B cell (primary cell): ENCODE measurements around the gene TSPAN14. TPM values are rescaled to one million over a fixed set of nuclear protein-coding genes. Genes with fewer than 3 reads are reported as not detected.

Experiments used
- ATAC-seq: fragments of 200-7000 bp; cut with Tn5 transposase; one replicate; pipeline ENCODE4 v1.10.0; 2021; ENCODE audit warnings: low read depth, mild to moderate bottlenecking, moderate number of reproducible peaks, moderate library complexity
- CTCF ChIA-PET: fragments of 350-600 bp; sonication (Branson Sonifier 250); formaldehyde crosslinking; loops from one replicate; lab custom pipeline; 2021; ENCODE audit warnings: antibody characterized with exemption, inconsistent platforms; lab: Charles Lee
- POLR2A ChIA-PET: fragments of 350-600 bp; sonication (Branson Sonifier 250); formaldehyde crosslinking; loops from one replicate; lab custom pipeline; 2021; ENCODE audit warnings: antibody characterized with exemption; lab: Charles Lee
- DNase-seq: peaks from one replicate; pipeline ENCODE4 v3.0.0; 2013
- H2AFZ ChIP-seq: 2 replicates; pipeline ENCODE4 v1.6.1; 2012; ENCODE audit warnings: mild to moderate bottlenecking, low read depth, low read length; ENCODE audit not compliant: insufficient read depth, poor library complexity, severe bottlenecking
- H3K27ac ChIP-seq, 2 donors: 1 replicate in 1 of 2; 2 replicates in 1 of 2; pipeline ENCODE4 v1.5.1; 2012 to 2013; ENCODE audit warnings: low read length in 2 of 2, mild to moderate bottlenecking in 2 of 2, moderate library complexity in 1 of 2
- H3K27me3 ChIP-seq, 4 experiments: fragments of 200-600 bp in 1 of 4; sonication (generic) in 1 of 4; replicated peaks in 1 of 4; 1 replicate in 2 of 4; 2 replicates in 2 of 4; pipeline versions ENCODE4 v1.6.1 to v1.7.0; 2013 to 2016; ENCODE audit warnings: low read length in 3 of 4, mild to moderate bottlenecking in 2 of 4, mixed read lengths in 1 of 4, moderate library complexity in 1 of 4; ENCODE audit not compliant: insufficient read depth in 4 of 4, control insufficient read depth in 3 of 4; ENCODE audit errors: control extremely low read depth in 1 of 4
- H3K36me3 ChIP-seq, 2 experiments: replicated peaks in 1 of 2; 1 replicate in 1 of 2; 2 replicates in 1 of 2; pipeline versions ENCODE4 v1.6.1 to v1.7.1; 2013; ENCODE audit warnings: low read length in 1 of 2; ENCODE audit not compliant: insufficient read depth in 2 of 2, control insufficient read depth in 1 of 2; ENCODE audit errors: control extremely low read depth in 1 of 2, extremely low read depth in 1 of 2
- H3K4me1 ChIP-seq, 2 donors: fragments of 200-600 bp in 1 of 2; sonication (generic) in 1 of 2; 1 replicate in 1 of 2; 2 replicates in 1 of 2; pipeline versions ENCODE4 v1.5.1 to v1.6.1; 2013 to 2017; ENCODE audit warnings: low read length in 2 of 2; ENCODE audit not compliant: control insufficient read depth in 2 of 2, insufficient read depth in 2 of 2
- H3K4me2 ChIP-seq: replicated peaks from 2 replicates; pipeline ENCODE3; 2012; ENCODE audit warnings: mild to moderate bottlenecking, low read depth, low read length; ENCODE audit not compliant: poor library complexity, severe bottlenecking
- H3K4me3 ChIP-seq, 5 experiments: fragments of 200-600 bp in 1 of 5; sonication (generic) in 1 of 5; 1 replicate in 3 of 5; 2 replicates in 2 of 5; pipeline versions ENCODE4 v1.5.1 to v1.7.0; 2011 to 2016; ENCODE audit warnings: low read length in 4 of 5, mild to moderate bottlenecking in 4 of 5, low read depth in 2 of 5, control low read depth in 1 of 5, moderate library complexity in 1 of 5; ENCODE audit not compliant: insufficient read depth in 1 of 5; ENCODE audit errors: control extremely low read depth in 1 of 5, extremely low read depth in 1 of 5
- H3K79me2 ChIP-seq: fragments of 200-600 bp; sonication (generic); one replicate; pipeline ENCODE4 v1.6.0; 2016; ENCODE audit warnings: low read length; ENCODE audit not compliant: control insufficient read depth, insufficient read depth
- H3K9ac ChIP-seq: fragments of 200-600 bp; sonication (generic); 2 replicates; pipeline ENCODE4 v1.6.1; 2017; ENCODE audit warnings: mild to moderate bottlenecking, low read length, moderate library complexity
- H3K9me3 ChIP-seq, 3 donors: one replicate each; pipeline versions ENCODE4 v1.6.1 to v1.7.1; 2013; ENCODE audit warnings: low read length in 2 of 3; ENCODE audit not compliant: control insufficient read depth in 2 of 3, insufficient read depth in 1 of 3; ENCODE audit errors: control extremely low read depth in 1 of 3
- H4K20me1 ChIP-seq: 2 replicates; pipeline ENCODE4 v1.6.0; 2012; ENCODE audit warnings: mild to moderate bottlenecking, low read length; ENCODE audit not compliant: insufficient read depth, control insufficient read depth, poor library complexity, severe bottlenecking
- H3K27ac Mint-ChIP-seq: one replicate; pipeline ENCODE4 v1.8.0; 2021; ENCODE audit warnings: mixed read lengths
- H3K27me3 Mint-ChIP-seq: one replicate; pipeline ENCODE4 v1.8.0; 2021; ENCODE audit warnings: mixed read lengths
- H3K4me1 Mint-ChIP-seq: one replicate; pipeline ENCODE4 v1.8.0; 2021; ENCODE audit warnings: mixed read lengths
- H3K4me3 Mint-ChIP-seq: one replicate; pipeline ENCODE4 v1.8.0; 2021; ENCODE audit warnings: mixed read lengths
- H3K9me3 Mint-ChIP-seq: one replicate; pipeline ENCODE4 v1.8.0; 2022; ENCODE audit warnings: mixed read lengths; ENCODE audit not compliant: insufficient read depth
- EZH2 ChIP-seq: IDR thresholded peaks from 2 replicates; pipeline ENCODE4 v1.6.1; 2012; ENCODE audit warnings: borderline replicate concordance, low read depth, mild to moderate bottlenecking, moderate library complexity, low read length; ENCODE audit not compliant: insufficient read depth, poor library complexity, severe bottlenecking
- WGBS: methylation state at CpG from one replicate; pipeline ENCODE4 v1.1.5; 2013; ENCODE audit warnings: missing lambda C conversion rate; ENCODE audit not compliant: insufficient coverage; 5-methylcytosine and 5-hydroxymethylcytosine counted together
- intact Hi-C: fragments of 100-400 bp; cut with micrococcal nuclease; formaldehyde crosslinking; loops from one replicate; pipeline ENCODE4 v1.10.0; 2022
- polyA plus RNA-seq: library from polyadenylated mRNA; depleted of rRNA; stranded (reverse); fragments of >200 nt; gene quantifications from 2 replicates; pipeline ENCODE4 v1.2.3, GENCODE V29; 2012
- total RNA-seq, 2 donors: library from RNA; stranded (reverse); fragments of 120-200 nt in 1 of 2; gene quantifications; 1 replicate in 1 of 2; 2 replicates in 1 of 2; pipeline versions ENCODE4 v1.2.3 to v1.2.4, GENCODE V29; 2013 to 2022
- TF ChIP-seq, protein P1 (sequence below): fragments of 200-600 bp; IDR thresholded peaks from one replicate; pipeline ENCODE4 v1.8.0; 2022; ENCODE audit warnings: antibody characterized with exemption, mild to moderate bottlenecking

Gene TSPAN14
- total and polyA plus RNA-seq, 2 donors (not counting 1 experiment from before 2014, with no cell fraction given): 27.8 to 55.3 TPM

DNA sequence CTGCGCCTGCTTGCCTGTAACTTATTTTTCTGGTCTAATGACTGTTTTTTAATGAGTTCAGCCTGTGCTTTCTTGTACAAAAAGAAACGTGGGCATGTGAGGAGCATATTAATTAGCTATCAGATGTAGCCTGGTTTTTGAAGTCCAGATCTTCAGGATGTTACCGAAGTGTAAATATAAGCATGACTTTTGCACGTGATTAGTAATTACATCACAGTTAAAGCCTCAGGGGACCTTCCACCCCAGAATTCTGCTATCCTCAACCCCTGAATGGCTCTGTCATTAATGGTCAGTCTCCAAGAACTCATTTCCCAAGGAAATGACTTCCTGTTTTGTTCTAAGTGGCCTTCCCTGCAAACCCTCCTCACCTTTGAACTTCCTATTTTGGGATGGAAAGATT lies 47.9 kb upstream of the TSPAN14 start:
- H3K9ac ChIP-seq: no peak overlapping the region
- Mint-ChIP-seq H3K9me3 (no peaks in the 10 kb centered on the region), H3K4me3 (no peak overlapping the region), H3K27me3 (peaks cover 5% of the 10 kb centered on the region), H3K27ac (no peak overlapping the region), H3K4me1 (peaks cover 11% of the 10 kb centered on the region)
- H3K4me1 ChIP-seq: peaks cover 6 to 15% of the 10 kb centered on the region in 2 donors
- TF ChIP-seq, protein P1, sequence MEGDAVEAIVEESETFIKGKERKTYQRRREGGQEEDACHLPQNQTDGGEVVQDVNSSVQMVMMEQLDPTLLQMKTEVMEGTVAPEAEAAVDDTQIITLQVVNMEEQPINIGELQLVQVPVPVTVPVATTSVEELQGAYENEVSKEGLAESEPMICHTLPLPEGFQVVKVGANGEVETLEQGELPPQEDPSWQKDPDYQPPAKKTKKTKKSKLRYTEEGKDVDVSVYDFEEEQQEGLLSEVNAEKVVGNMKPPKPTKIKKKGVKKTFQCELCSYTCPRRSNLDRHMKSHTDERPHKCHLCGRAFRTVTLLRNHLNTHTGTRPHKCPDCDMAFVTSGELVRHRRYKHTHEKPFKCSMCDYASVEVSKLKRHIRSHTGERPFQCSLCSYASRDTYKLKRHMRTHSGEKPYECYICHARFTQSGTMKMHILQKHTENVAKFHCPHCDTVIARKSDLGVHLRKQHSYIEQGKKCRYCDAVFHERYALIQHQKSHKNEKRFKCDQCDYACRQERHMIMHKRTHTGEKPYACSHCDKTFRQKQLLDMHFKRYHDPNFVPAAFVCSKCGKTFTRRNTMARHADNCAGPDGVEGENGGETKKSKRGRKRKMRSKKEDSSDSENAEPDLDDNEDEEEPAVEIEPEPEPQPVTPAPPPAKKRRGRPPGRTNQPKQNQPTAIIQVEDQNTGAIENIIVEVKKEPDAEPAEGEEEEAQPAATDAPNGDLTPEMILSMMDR: no peak
- no peak for TF ChIP-seq EZH2
- WGBS: 87% methylated on average over 3 of the region's 4 CpGs
- no peaks in the 10 kb centered on the region for H3K36me3 ChIP-seq
- H4K20me1 ChIP-seq: no peaks in the 10 kb centered on the region
- H3K9me3 ChIP-seq: peaks cover 0 to 5% (median 0%) of the 10 kb centered on the region in 3 donors
- no peaks in the 10 kb centered on the region for H3K27me3 ChIP-seq
- H3K4me3 ChIP-seq: no peak overlapping the region
- intact Hi-C loops: no loop called here
- ChIA-PET POLR2A (interaction anchor here (0.6 kb wide), 2 partner anchors 23 to 31 kb away, joined by 3 to 9 read pairs; no protein-coding TSS in a partner anchor), CTCF (interaction anchor here (0.9 to 3.7 kb wide), 2 partner anchors 23 to 98 kb away, joined by 4 to 28 read pairs; no protein-coding TSS in a partner anchor)
- H3K79me2 ChIP-seq: no peaks in the 10 kb centered on the region
- H3K27ac ChIP-seq: no peak overlapping the region
- ATAC-seq (no peak), DNase-seq (no peak)
- H3K4me2 ChIP-seq: no peak overlapping the region
- H2AFZ ChIP-seq: no peak overlapping the region

DNA sequence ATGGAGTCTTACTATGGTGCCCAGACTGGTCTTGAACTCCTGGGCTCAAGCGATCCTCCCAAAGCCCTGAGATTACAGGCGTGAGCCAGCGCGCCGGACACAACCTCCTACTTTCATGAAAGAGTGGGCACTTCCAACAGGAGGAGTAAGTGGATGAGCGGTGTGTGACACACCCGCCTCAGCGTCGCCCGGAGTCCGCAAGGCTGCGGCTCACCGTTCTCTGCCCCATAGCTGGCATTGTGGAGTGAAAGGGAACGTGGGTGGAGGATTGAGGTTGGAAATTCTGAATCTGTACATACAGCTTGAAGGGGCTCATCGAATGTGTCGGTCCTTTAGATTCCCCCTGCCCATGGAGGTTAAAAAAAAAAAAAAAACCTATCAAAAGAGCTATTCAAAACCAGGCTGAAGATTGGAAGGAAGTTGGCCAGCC lies 46.3 kb upstream of the TSPAN14 start:
- H3K4me3 ChIP-seq: peak overlapping the region; percentile 55 to 82 (median 77)
- H3K9ac ChIP-seq: peak overlapping the region; percentile 73
- peak overlapping the region in 1 of 2 donors; percentile 13 for H3K27ac ChIP-seq
- peaks cover 0 to 5% (median 0%) of the 10 kb centered on the region in 3 donors for H3K9me3 ChIP-seq
- Mint-ChIP-seq H3K27ac (peak overlapping the region; percentile 64), H3K4me1 (peaks cover 13% of the 10 kb centered on the region), H3K9me3 (no peaks in the 10 kb centered on the region), H3K4me3 (peak overlapping the region; percentile 91), H3K27me3 (peaks cover 5% of the 10 kb centered on the region)
- no peaks in the 10 kb centered on the region for H3K36me3 ChIP-seq
- H3K4me1 ChIP-seq: peaks cover 6 to 15% of the 10 kb centered on the region in 2 donors
- H3K27me3 ChIP-seq: no peaks in the 10 kb centered on the region
- peak; percentile 22 for ATAC-seq
- DNase-seq: no peak
- ChIA-PET CTCF (interaction anchor here (0.9 to 3.7 kb wide), 11 partner anchors 9 to 264 kb away, joined by 3 to 28 read pairs (median 4); no protein-coding TSS in a partner anchor), POLR2A (interaction anchor here (0.6 to 1.0 kb wide), 4 partner anchors 14 to 177 kb away, joined by 3 to 6 read pairs (median 4); partner anchors contain the start of gene TSPAN14)
- intact Hi-C loops: loop anchor here (1.0 kb wide), 1 partner anchor 46 kb away; the partner anchor contains the start of gene TSPAN14
- TF ChIP-seq, protein P1: no peak
- no peak for TF ChIP-seq EZH2
- H3K79me2 ChIP-seq: no peaks in the 10 kb centered on the region
- 5% methylated on average over 9 of the region's 16 CpGs for WGBS
- H4K20me1 ChIP-seq: no peaks in the 10 kb centered on the region
- peak overlapping the region; percentile 91 for H3K4me2 ChIP-seq
- peak overlapping the region; percentile 92 for H2AFZ ChIP-seq
